Nephron progenitor cell (in vitro differentiated cells): Measurements from ENCODE around the gene MGMT.

Experiments
- DNase-seq: peaks from one replicate; pipeline ENCODE4 v3.0.0; 2021
- H3K27ac Mint-ChIP-seq: 2 replicates; pipeline ENCODE4 v1.8.0; 2021; ENCODE audit warnings: mild to moderate bottlenecking, moderate library complexity, mixed read lengths
- H3K27me3 Mint-ChIP-seq: 2 replicates; pipeline ENCODE4 v1.8.0; 2021; ENCODE audit warnings: mild to moderate bottlenecking, low read depth, mixed read lengths; ENCODE audit not compliant: poor library complexity
- H3K36me3 Mint-ChIP-seq: 2 replicates; pipeline ENCODE4 v1.8.0; 2021; ENCODE audit warnings: low read depth, mixed read lengths
- H3K4me1 Mint-ChIP-seq: 2 replicates; pipeline ENCODE4 v1.8.0; 2021; ENCODE audit warnings: mixed read lengths
- H3K4me3 Mint-ChIP-seq: 2 replicates; pipeline ENCODE4 v1.8.0; 2021; ENCODE audit warnings: mild to moderate bottlenecking, moderate library complexity, mixed read lengths
- H3K9me3 Mint-ChIP-seq: 2 replicates; pipeline ENCODE4 v1.8.0; 2021; ENCODE audit warnings: mild to moderate bottlenecking, moderate library complexity, mixed read lengths
- CTCF ChIP-seq: fragments of 200-600 bp; sonication (generic); IDR thresholded peaks from 2 replicates; pipeline ENCODE4 v1.5.0; 2021; ENCODE audit warnings: antibody characterized with exemption

Gene MGMT

GRCh38 chr10:129524936-129525335, 57.9 kb downstream of the MGMT start:
- peaks cover 37% of the 10 kb centered on the region for H3K4me1 Mint-ChIP-seq
- H3K27me3 Mint-ChIP-seq = peaks cover 10% of the 10 kb centered on the region
- H3K27ac Mint-ChIP-seq = peak overlapping the region; percentile 5
- TF ChIP-seq CTCF = no peak
- H3K9me3 Mint-ChIP-seq = peaks cover 5% of the 10 kb centered on the region
- H3K36me3 Mint-ChIP-seq = peaks cover 12% of the 10 kb centered on the region
- H3K4me3 Mint-ChIP-seq = no peak overlapping the region
- DNase-seq = no peak

GRCh38 chr10:129525401-129525801, 58.4 kb downstream of the MGMT start:
- TF ChIP-seq CTCF = no peak
- Mint-ChIP-seq H3K27me3 (peaks cover 8% of the 10 kb centered on the region), H3K4me1 (peaks cover 37% of the 10 kb centered on the region), H3K9me3 (peaks cover 5% of the 10 kb centered on the region), H3K27ac (no peak overlapping the region), H3K4me3 (no peak overlapping the region), H3K36me3 (peaks cover 12% of the 10 kb centered on the region)
- peak; percentile 21 for DNase-seq

- Mint-ChIP-seq H3K27ac (no peak overlapping the region), H3K36me3 (peaks cover 12% of the 10 kb centered on the region), H3K4me1 (peaks cover 37% of the 10 kb centered on the region), H3K4me3 (no peak overlapping the region), H3K9me3 (peaks cover 5% of the 10 kb centered on the region), H3K27me3 (peaks cover 8% of the 10 kb centered on the region)
- no peak for DNase-seq
- TF ChIP-seq CTCF = no peak
Measured at GRCh38 chr10:129526943-129527342, 59.9 kb downstream of the MGMT start.

- Mint-ChIP-seq H3K27me3 (peaks cover 8% of the 10 kb centered on the region), H3K27ac (no peak overlapping the region), H3K36me3 (peaks cover 12% of the 10 kb centered on the region), H3K9me3 (peaks cover 5% of the 10 kb centered on the region), H3K4me1 (peaks cover 36% of the 10 kb centered on the region), H3K4me3 (no peak overlapping the region)
- DNase-seq = no peak
- TF ChIP-seq CTCF = no peak
Measured at GRCh38 chr10:129528376-129528978, 61.4 kb downstream of the MGMT start.

- no peak for TF ChIP-seq CTCF
Measured at GRCh38 chr10:129530581-129530980, 63.5 kb downstream of the MGMT start.

GRCh38 chr10:129531195-129531968, 64.3 kb downstream of the MGMT start:
- peaks cover 21% of the 10 kb centered on the region for H3K36me3 Mint-ChIP-seq
- peaks cover 5% of the 10 kb centered on the region for H3K27me3 Mint-ChIP-seq
- H3K27ac Mint-ChIP-seq = no peak overlapping the region
- no peak for DNase-seq
- peaks cover 18% of the 10 kb centered on the region for H3K4me1 Mint-ChIP-seq
- no peak overlapping the region for H3K4me3 Mint-ChIP-seq
- TF ChIP-seq CTCF = no peak
- peaks cover 5% of the 10 kb centered on the region for H3K9me3 Mint-ChIP-seq

More at GRCh38 chr10:129530581-129530980, 63.5 kb downstream of the MGMT start:
- Mint-ChIP-seq H3K36me3 (peaks cover 13% of the 10 kb centered on the region), H3K27ac (peak overlapping the region; percentile 45), H3K27me3 (peaks cover 5% of the 10 kb centered on the region), H3K9me3 (peaks cover 5% of the 10 kb centered on the region), H3K4me3 (no peak overlapping the region), H3K4me1 (peaks cover 26% of the 10 kb centered on the region)
- DNase-seq = no peak
